HepG2 (cell line): ENCODE results near the gene RHBDL1. TPM values are rescaled to one million over a fixed set of nuclear protein-coding genes. Genes with fewer than 3 reads are reported as not detected.

Experiments
- GABPA ChIP-seq, 2 experiments: IDR thresholded peaks; 2 replicates each; pipeline ENCODE4 v1.6.1; 2011 to 2016; ENCODE audit warnings: low read depth in 2 of 2, low read length in 1 of 2, missing biosample characterization in 1 of 2, missing genetic modification characterization in 1 of 2
- GTF2F1 ChIP-seq: fragments of 150-350 bp; IDR thresholded peaks from 2 replicates; pipeline ENCODE4 v1.6.1; 2014; ENCODE audit warnings: low read length
- HOXA5 ChIP-seq: sonication (generic); formaldehyde crosslinking; IDR thresholded peaks from 2 replicates; pipeline ENCODE4 v1.4.0; 2020; ENCODE audit warnings: missing genetic modification reagents
- ZBTB7B ChIP-seq: sonication (generic); formaldehyde crosslinking; IDR thresholded peaks from 2 replicates; pipeline ENCODE4 v1.4.0; 2020; ENCODE audit warnings: missing genetic modification reagents
- ZNF550 ChIP-seq: sonication (generic); formaldehyde crosslinking; IDR thresholded peaks from 2 replicates; pipeline ENCODE4 v1.4.0; 2020; ENCODE audit warnings: mild to moderate bottlenecking, missing genetic modification reagents, borderline replicate concordance
- ZNF879 ChIP-seq: sonication (generic); formaldehyde crosslinking; IDR thresholded peaks from 2 replicates; pipeline ENCODE4 v1.8.1; 2023; ENCODE audit warnings: missing genetic modification reagents
- polyA plus RNA-seq, 8 experiments: library from polyadenylated mRNA; depleted of rRNA in 3 of 8; stranded (reverse) in 7 of 8; unstranded in 1 of 8; fragments of >200 nt; fragmentation: Illumina TruSeq in 4 of 8; extraction: Trizol in 4 of 8; gene quantifications; 2 replicates each; pipeline versions ENCODE4 v1.2.1 to v1.2.3, GENCODE V29; 2011 to 2016; ENCODE audit warnings: low read depth in 4 of 8, missing spikeins in 1 of 8, mixed read lengths in 1 of 8; ENCODE audit not compliant: insufficient read depth in 1 of 8
- total RNA-seq, 5 experiments: library from RNA; depleted of rRNA; stranded (reverse); fragments of >200 nt; fragmentation: Illumina TruSeq; extraction: Trizol; gene quantifications; 2 replicates each; pipeline ENCODE4 v1.2.3, GENCODE V29; 2016; ENCODE audit warnings: low read depth in 1 of 5
- TF ChIP-seq, protein P1 (sequence below): conservative IDR thresholded peaks from 2 replicates; pipeline ENCODE4 v1.6.1; 2018; ENCODE audit warnings: missing genetic modification reagents
- TF ChIP-seq, protein P2 (sequence below): sonication (generic); formaldehyde crosslinking; IDR thresholded peaks from 2 replicates; pipeline ENCODE4 v1.4.0; 2020; ENCODE audit warnings: missing genetic modification reagents
- TF ChIP-seq, protein P3 (sequence below): sonication (generic); formaldehyde crosslinking; IDR thresholded peaks from 2 replicates; pipeline ENCODE4 v1.8.1; 2023; ENCODE audit warnings: missing genetic modification reagents, inconsistent platforms, borderline replicate concordance
- TF ChIP-seq, protein P4 (sequence below): sonication (generic); formaldehyde crosslinking; conservative IDR thresholded peaks from 2 replicates; pipeline ENCODE4 v1.8.0; 2022; ENCODE audit warnings: missing genetic modification reagents
- TF ChIP-seq, protein P5 (sequence below): sonication (generic); formaldehyde crosslinking; IDR thresholded peaks from 2 replicates; pipeline ENCODE4; 2020; ENCODE audit warnings: missing genetic modification reagents, mild to moderate bottlenecking, borderline replicate concordance
- TF ChIP-seq, protein P6 (sequence below): sonication (generic); formaldehyde crosslinking; conservative IDR thresholded peaks from 2 replicates; pipeline ENCODE4 v1.4.0; 2020; ENCODE audit warnings: mild to moderate bottlenecking, missing genetic modification reagents, moderate library complexity

The RHBDL1 gene
- total and polyA plus RNA-seq, 2 of the 13 experiments (the other 11 are each of a cell fraction or from before 2014, with no cell fraction given) = 1.8 to 3.8 TPM

DNA sequence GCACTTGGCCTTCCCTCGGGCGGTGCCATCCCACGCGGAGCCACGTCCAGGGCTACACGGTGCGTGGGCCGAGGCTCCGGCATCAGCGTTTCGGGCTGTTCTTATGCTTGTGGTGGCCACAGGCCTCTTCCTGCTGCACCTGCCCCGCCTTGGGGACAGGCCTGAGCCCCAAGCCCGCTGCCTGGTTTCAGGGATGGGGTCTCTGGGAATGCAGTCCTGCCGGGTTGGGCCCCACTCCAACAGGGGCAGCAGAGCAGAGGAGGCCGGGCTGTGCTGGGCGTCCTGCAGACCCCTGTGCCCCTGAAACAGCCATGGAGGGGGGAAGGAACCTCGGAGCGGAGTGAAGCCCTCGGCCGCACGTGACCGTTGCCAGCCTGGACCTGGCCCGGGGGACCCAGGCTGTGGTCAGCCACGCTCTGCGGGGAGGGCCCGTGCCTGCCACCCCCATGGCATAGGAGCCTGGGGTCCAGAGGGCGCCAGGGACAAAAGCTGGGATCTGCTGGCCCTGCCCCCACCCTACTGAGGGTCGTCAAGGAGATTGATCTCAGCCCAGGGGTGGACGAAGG is 45.1 kb upstream of the RHBDL1 start (continued):
- TF ChIP-seq, protein P1, sequence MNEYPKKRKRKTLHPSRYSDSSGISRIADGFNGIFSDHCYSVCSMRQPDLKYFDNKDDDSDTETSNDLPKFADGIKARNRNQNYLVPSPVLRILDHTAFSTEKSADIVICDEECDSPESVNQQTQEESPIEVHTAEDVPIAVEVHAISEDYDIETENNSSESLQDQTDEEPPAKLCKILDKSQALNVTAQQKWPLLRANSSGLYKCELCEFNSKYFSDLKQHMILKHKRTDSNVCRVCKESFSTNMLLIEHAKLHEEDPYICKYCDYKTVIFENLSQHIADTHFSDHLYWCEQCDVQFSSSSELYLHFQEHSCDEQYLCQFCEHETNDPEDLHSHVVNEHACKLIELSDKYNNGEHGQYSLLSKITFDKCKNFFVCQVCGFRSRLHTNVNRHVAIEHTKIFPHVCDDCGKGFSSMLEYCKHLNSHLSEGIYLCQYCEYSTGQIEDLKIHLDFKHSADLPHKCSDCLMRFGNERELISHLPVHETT (CRISPR knock-in tag) = no peak
- TF ChIP-seq ZNF550 (CRISPR knock-in tag) = no peak
- no peak for TF ChIP-seq GABPA (IDR thresholded peaks at IDR 0.05; ENCODE audit: low read depth, low read length)
- no peak for TF ChIP-seq GABPA (CRISPR knock-in tag; IDR thresholded peaks at IDR 0.05; ENCODE audit: low read depth)
- TF ChIP-seq, protein P2, sequence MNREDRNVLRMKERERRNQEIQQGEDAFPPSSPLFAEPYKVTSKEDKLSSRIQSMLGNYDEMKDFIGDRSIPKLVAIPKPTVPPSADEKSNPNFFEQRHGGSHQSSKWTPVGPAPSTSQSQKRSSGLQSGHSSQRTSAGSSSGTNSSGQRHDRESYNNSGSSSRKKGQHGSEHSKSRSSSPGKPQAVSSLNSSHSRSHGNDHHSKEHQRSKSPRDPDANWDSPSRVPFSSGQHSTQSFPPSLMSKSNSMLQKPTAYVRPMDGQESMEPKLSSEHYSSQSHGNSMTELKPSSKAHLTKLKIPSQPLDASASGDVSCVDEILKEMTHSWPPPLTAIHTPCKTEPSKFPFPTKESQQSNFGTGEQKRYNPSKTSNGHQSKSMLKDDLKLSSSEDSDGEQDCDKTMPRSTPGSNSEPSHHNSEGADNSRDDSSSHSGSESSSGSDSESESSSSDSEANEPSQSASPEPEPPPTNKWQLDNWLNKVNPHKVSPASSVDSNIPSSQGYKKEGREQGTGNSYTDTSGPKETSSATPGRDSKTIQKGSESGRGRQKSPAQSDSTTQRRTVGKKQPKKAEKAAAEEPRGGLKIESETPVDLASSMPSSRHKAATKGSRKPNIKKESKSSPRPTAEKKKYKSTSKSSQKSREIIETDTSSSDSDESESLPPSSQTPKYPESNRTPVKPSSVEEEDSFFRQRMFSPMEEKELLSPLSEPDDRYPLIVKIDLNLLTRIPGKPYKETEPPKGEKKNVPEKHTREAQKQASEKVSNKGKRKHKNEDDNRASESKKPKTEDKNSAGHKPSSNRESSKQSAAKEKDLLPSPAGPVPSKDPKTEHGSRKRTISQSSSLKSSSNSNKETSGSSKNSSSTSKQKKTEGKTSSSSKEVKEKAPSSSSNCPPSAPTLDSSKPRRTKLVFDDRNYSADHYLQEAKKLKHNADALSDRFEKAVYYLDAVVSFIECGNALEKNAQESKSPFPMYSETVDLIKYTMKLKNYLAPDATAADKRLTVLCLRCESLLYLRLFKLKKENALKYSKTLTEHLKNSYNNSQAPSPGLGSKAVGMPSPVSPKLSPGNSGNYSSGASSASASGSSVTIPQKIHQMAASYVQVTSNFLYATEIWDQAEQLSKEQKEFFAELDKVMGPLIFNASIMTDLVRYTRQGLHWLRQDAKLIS (CRISPR knock-in tag) = no peak
- TF ChIP-seq, protein P3, sequence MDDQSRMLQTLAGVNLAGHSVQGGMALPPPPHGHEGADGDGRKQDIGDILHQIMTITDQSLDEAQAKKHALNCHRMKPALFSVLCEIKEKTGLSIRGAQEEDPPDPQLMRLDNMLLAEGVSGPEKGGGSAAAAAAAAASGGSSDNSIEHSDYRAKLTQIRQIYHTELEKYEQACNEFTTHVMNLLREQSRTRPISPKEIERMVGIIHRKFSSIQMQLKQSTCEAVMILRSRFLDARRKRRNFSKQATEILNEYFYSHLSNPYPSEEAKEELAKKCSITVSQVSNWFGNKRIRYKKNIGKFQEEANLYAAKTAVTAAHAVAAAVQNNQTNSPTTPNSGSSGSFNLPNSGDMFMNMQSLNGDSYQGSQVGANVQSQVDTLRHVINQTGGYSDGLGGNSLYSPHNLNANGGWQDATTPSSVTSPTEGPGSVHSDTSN = no peak
- TF ChIP-seq, protein P4, sequence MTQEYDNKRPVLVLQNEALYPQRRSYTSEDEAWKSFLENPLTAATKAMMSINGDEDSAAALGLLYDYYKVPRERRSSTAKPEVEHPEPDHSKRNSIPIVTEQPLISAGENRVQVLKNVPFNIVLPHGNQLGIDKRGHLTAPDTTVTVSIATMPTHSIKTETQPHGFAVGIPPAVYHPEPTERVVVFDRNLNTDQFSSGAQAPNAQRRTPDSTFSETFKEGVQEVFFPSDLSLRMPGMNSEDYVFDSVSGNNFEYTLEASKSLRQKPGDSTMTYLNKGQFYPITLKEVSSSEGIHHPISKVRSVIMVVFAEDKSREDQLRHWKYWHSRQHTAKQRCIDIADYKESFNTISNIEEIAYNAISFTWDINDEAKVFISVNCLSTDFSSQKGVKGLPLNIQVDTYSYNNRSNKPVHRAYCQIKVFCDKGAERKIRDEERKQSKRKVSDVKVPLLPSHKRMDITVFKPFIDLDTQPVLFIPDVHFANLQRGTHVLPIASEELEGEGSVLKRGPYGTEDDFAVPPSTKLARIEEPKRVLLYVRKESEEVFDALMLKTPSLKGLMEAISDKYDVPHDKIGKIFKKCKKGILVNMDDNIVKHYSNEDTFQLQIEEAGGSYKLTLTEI = no peak
- TF ChIP-seq, protein P5, sequence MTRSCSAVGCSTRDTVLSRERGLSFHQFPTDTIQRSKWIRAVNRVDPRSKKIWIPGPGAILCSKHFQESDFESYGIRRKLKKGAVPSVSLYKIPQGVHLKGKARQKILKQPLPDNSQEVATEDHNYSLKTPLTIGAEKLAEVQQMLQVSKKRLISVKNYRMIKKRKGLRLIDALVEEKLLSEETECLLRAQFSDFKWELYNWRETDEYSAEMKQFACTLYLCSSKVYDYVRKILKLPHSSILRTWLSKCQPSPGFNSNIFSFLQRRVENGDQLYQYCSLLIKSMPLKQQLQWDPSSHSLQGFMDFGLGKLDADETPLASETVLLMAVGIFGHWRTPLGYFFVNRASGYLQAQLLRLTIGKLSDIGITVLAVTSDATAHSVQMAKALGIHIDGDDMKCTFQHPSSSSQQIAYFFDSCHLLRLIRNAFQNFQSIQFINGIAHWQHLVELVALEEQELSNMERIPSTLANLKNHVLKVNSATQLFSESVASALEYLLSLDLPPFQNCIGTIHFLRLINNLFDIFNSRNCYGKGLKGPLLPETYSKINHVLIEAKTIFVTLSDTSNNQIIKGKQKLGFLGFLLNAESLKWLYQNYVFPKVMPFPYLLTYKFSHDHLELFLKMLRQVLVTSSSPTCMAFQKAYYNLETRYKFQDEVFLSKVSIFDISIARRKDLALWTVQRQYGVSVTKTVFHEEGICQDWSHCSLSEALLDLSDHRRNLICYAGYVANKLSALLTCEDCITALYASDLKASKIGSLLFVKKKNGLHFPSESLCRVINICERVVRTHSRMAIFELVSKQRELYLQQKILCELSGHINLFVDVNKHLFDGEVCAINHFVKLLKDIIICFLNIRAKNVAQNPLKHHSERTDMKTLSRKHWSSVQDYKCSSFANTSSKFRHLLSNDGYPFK (CRISPR knock-in tag) = peak; percentile 53; the same call in 1 of the 2 replicates
- TF ChIP-seq, protein P6, sequence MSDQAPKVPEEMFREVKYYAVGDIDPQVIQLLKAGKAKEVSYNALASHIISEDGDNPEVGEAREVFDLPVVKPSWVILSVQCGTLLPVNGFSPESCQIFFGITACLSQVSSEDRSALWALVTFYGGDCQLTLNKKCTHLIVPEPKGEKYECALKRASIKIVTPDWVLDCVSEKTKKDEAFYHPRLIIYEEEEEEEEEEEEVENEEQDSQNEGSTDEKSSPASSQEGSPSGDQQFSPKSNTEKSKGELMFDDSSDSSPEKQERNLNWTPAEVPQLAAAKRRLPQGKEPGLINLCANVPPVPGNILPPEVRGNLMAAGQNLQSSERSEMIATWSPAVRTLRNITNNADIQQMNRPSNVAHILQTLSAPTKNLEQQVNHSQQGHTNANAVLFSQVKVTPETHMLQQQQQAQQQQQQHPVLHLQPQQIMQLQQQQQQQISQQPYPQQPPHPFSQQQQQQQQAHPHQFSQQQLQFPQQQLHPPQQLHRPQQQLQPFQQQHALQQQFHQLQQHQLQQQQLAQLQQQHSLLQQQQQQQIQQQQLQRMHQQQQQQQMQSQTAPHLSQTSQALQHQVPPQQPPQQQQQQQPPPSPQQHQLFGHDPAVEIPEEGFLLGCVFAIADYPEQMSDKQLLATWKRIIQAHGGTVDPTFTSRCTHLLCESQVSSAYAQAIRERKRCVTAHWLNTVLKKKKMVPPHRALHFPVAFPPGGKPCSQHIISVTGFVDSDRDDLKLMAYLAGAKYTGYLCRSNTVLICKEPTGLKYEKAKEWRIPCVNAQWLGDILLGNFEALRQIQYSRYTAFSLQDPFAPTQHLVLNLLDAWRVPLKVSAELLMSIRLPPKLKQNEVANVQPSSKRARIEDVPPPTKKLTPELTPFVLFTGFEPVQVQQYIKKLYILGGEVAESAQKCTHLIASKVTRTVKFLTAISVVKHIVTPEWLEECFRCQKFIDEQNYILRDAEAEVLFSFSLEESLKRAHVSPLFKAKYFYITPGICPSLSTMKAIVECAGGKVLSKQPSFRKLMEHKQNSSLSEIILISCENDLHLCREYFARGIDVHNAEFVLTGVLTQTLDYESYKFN (CRISPR knock-in tag) = no peak
- TF ChIP-seq ZBTB7B = 0 out of 2 replicates have a peak, but pooled peaks have one; percentile 55
- TF ChIP-seq ZNF879 (CRISPR knock-in tag) = no peak
- TF ChIP-seq HOXA5 (CRISPR knock-in tag) = 0 out of 2 replicates have a peak, but pooled peaks have one; percentile 74
- TF ChIP-seq GTF2F1 = no peak
